ENCODE measurements around the gene BBS1.

GRCh38 chr11:66541892-66542291, 31.5 kb downstream of the BBS1 start:
- no peak for TF ChIP-seq POLR2AphosphoS5 (IDR thresholded peaks at IDR 0.05)
- no peak for TF ChIP-seq POLR2A (IDR thresholded peaks at IDR 0.05)
